HUES6 (cell line): ENCODE measurements around the gene HS1BP3.

Source experiments
- H3K27ac ChIP-seq: 2 replicates; pipeline ENCODE4 v1.7.0; 2013; ENCODE audit warnings: low read depth, mild to moderate bottlenecking, low read length, inconsistent platforms
- H3K27me3 ChIP-seq: 2 replicates; pipeline ENCODE4 v1.6.1; 2013; ENCODE audit warnings: low read length; ENCODE audit not compliant: control insufficient read depth, insufficient read depth
- H3K36me3 ChIP-seq: 2 replicates; pipeline ENCODE4 v1.6.1; 2013; ENCODE audit warnings: low read length; ENCODE audit not compliant: control insufficient read depth, insufficient read depth
- H3K4me1 ChIP-seq: 2 replicates; pipeline ENCODE4 v1.6.1; 2013; ENCODE audit warnings: low read length; ENCODE audit not compliant: control insufficient read depth, insufficient read depth
- H3K4me3 ChIP-seq: 2 replicates; pipeline ENCODE4 v1.5.1; 2013; ENCODE audit warnings: low read depth, low read length
- H3K9ac ChIP-seq: one replicate; pipeline ENCODE4 v1.6.1; 2013; ENCODE audit warnings: mild to moderate bottlenecking, low read length
- H3K9me3 ChIP-seq: 2 replicates; pipeline ENCODE4 v1.6.1; 2013; ENCODE audit warnings: low read depth, low read length; ENCODE audit not compliant: control insufficient read depth, insufficient read depth

HS1BP3 gene

GRCh38 chr2:20585710-20586594, 64.9 kb downstream of the HS1BP3 start:
- no peak overlapping the region for H3K27ac ChIP-seq
- H3K4me1 ChIP-seq = peaks cover 19% of the 10 kb centered on the region
- no peaks in the 10 kb centered on the region; the same call in 1 of the 2 replicates for H3K27me3 ChIP-seq
- H3K4me3 ChIP-seq = no peak overlapping the region
- peaks cover 10% of the 10 kb centered on the region for H3K9me3 ChIP-seq
- no peaks in the 10 kb centered on the region for H3K36me3 ChIP-seq
- H3K9ac ChIP-seq = no peak overlapping the region

GRCh38 chr2:20585359-20585709, 65.6 kb downstream of the HS1BP3 start:
- peak overlapping the region; percentile 18 for H3K9ac ChIP-seq

GRCh38 chr2:20584399-20585358, 66.2 kb downstream of the HS1BP3 start:
- Histone ChIP-seq H3K9ac (peak overlapping the region; percentile 60), H3K27ac (peak overlapping the region; percentile 22; the same call in 1 of the 2 replicates), H3K27me3 (no peaks in the 10 kb centered on the region; the same call in 1 of the 2 replicates), H3K9me3 (peaks cover 14% of the 10 kb centered on the region), H3K4me1 (peaks cover 22% of the 10 kb centered on the region), H3K36me3 (no peaks in the 10 kb centered on the region), H3K4me3 (peak overlapping the region; percentile 30; the same call in 1 of the 2 replicates)

More at GRCh38 chr2:20585359-20585709, 65.6 kb downstream of the HS1BP3 start:
- no peaks in the 10 kb centered on the region for H3K36me3 ChIP-seq
- peaks cover 19% of the 10 kb centered on the region for H3K4me1 ChIP-seq
- no peak overlapping the region for H3K4me3 ChIP-seq
- H3K27me3 ChIP-seq = no peaks in the 10 kb centered on the region; the same call in 1 of the 2 replicates
- peaks cover 14% of the 10 kb centered on the region for H3K9me3 ChIP-seq
- H3K27ac ChIP-seq = peak overlapping the region; percentile 22; the same call in 1 of the 2 replicates

- peaks cover 14% of the 10 kb centered on the region for H3K9me3 ChIP-seq
- peak overlapping the region; percentile 30; the same call in 1 of the 2 replicates for H3K4me3 ChIP-seq
- peak overlapping the region; percentile 60 for H3K9ac ChIP-seq
- peak overlapping the region; percentile 22; the same call in 1 of the 2 replicates for H3K27ac ChIP-seq
- peaks cover 29% of the 10 kb centered on the region for H3K4me1 ChIP-seq
- no peaks in the 10 kb centered on the region for H3K36me3 ChIP-seq
- H3K27me3 ChIP-seq = no peaks in the 10 kb centered on the region; the same call in 1 of the 2 replicates
Observed at GRCh38 chr2:20584045-20584398, 66.9 kb downstream of the HS1BP3 start.

- peaks cover 34% of the 10 kb centered on the region for H3K4me1 ChIP-seq
- H3K9ac ChIP-seq = peak overlapping the region; percentile 60
- H3K4me3 ChIP-seq = no peak overlapping the region
- no peaks in the 10 kb centered on the region; the same call in 1 of the 2 replicates for H3K27me3 ChIP-seq
- no peaks in the 10 kb centered on the region for H3K36me3 ChIP-seq
- no peak overlapping the region; the same call in 1 of the 2 replicates for H3K27ac ChIP-seq
- peaks cover 14% of the 10 kb centered on the region for H3K9me3 ChIP-seq
Observed at GRCh38 chr2:20583425-20583881, 67.4 kb downstream of the HS1BP3 start.

- H3K36me3 ChIP-seq = no peaks in the 10 kb centered on the region
- no peak overlapping the region for H3K4me3 ChIP-seq
- no peak overlapping the region for H3K27ac ChIP-seq
- peaks cover 14% of the 10 kb centered on the region for H3K9me3 ChIP-seq
- peaks cover 34% of the 10 kb centered on the region for H3K4me1 ChIP-seq
- no peaks in the 10 kb centered on the region; the same call in 1 of the 2 replicates for H3K27me3 ChIP-seq
- no peak overlapping the region for H3K9ac ChIP-seq
Observed at GRCh38 chr2:20582600-20583221, 68.2 kb downstream of the HS1BP3 start.

GRCh38 chr2:20580690-20581437, 70.0 kb downstream of the HS1BP3 start:
- Histone ChIP-seq H3K27ac (no peak overlapping the region), H3K9me3 (peaks cover 14% of the 10 kb centered on the region), H3K9ac (no peak overlapping the region), H3K4me1 (peaks cover 34% of the 10 kb centered on the region), H3K4me3 (no peak overlapping the region), H3K36me3 (no peaks in the 10 kb centered on the region), H3K27me3 (no peaks in the 10 kb centered on the region; the same call in 1 of the 2 replicates)

GRCh38 chr2:20579866-20580265, 71.0 kb downstream of the HS1BP3 start:
- H3K9ac ChIP-seq = peak overlapping the region; percentile 70
- peaks cover 29% of the 10 kb centered on the region for H3K4me1 ChIP-seq
- no peaks in the 10 kb centered on the region for H3K36me3 ChIP-seq
- no peak overlapping the region for H3K4me3 ChIP-seq
- no peaks in the 10 kb centered on the region for H3K27me3 ChIP-seq
- peak overlapping the region; percentile 88; the same call in 1 of the 2 replicates for H3K27ac ChIP-seq
- H3K9me3 ChIP-seq = peaks cover 14% of the 10 kb centered on the region

- no peak overlapping the region for H3K4me3 ChIP-seq
Observed at GRCh38 chr2:20578895-20579825, 71.7 kb downstream of the HS1BP3 start.

More at GRCh38 chr2:20578895-20579825, 71.7 kb downstream of the HS1BP3 start:
- Histone ChIP-seq H3K27ac (peak overlapping the region; percentile 94; the same call in 1 of the 2 replicates), H3K27me3 (no peaks in the 10 kb centered on the region), H3K9me3 (peaks cover 14% of the 10 kb centered on the region), H3K36me3 (no peaks in the 10 kb centered on the region), H3K4me1 (peaks cover 22% of the 10 kb centered on the region), H3K9ac (peak overlapping the region; percentile 70)
